ENCODE data around the gene CCDC34.

Gene CCDC34

GRCh38 chr11:27384227-27384626, 21.2 kb upstream of the CCDC34 start:
- no peaks in the 10 kb centered on the region for H3K4me1 ChIP-seq (ENCODE audit: low read length)
- no peak overlapping the region for H3K9ac ChIP-seq (ENCODE audit: low read length)
- H3K27ac ChIP-seq (ENCODE audit: low read length), result no peak overlapping the region
- no peaks in the 10 kb centered on the region for H3K36me3 ChIP-seq (replicated peaks; ENCODE audit: insufficient read depth, low read length)
- no peaks in the 10 kb centered on the region for H3K27me3 ChIP-seq (replicated peaks; ENCODE audit: insufficient read depth, low read length)
- H3F3A ChIP-seq (ENCODE audit: insufficient read depth, low read length), result no peaks in the 10 kb centered on the region
- no peak overlapping the region for H3K4me3 ChIP-seq (ENCODE audit: low read length)
- no peaks in the 10 kb centered on the region for H3K9me3 ChIP-seq (replicated peaks; ENCODE audit: insufficient read depth, low read length)
- H2AFZ ChIP-seq (ENCODE audit: low read length), result no peak overlapping the region
- no peaks in the 10 kb centered on the region for H4K20me1 ChIP-seq (ENCODE audit: insufficient read depth, low read length)
- H3K9me2 ChIP-seq (replicated peaks; ENCODE audit: insufficient read depth, low read length), result no peaks in the 10 kb centered on the region
- H3K4me2 ChIP-seq (ENCODE audit: low read depth, low read length), result no peak overlapping the region
- no peak for TF ChIP-seq CTCF (IDR thresholded peaks at IDR 0.05; ENCODE audit: low read length)
- no peak for TF ChIP-seq EZH2phosphoT487 (IDR thresholded peaks at IDR 0.05; ENCODE audit: low read length)
- TF ChIP-seq EZH2 (optimal IDR thresholded peaks at IDR 0.05; ENCODE audit: low read depth, low read length), result no peak
- DNase-seq, result no peak
- H3K79me2 ChIP-seq (ENCODE audit: low read length), result no peaks in the 10 kb centered on the region

- Histone ChIP-seq H3K4me2 (ENCODE audit: low read depth, low read length) (no peak overlapping the region), H3F3A (ENCODE audit: insufficient read depth, low read length) (no peaks in the 10 kb centered on the region), H2AFZ (ENCODE audit: low read length) (no peak overlapping the region), H3K9ac (ENCODE audit: low read length) (no peak overlapping the region), H4K20me1 (ENCODE audit: insufficient read depth, low read length) (no peaks in the 10 kb centered on the region), H3K9me2 (replicated peaks; ENCODE audit: insufficient read depth, low read length) (no peaks in the 10 kb centered on the region), H3K79me2 (ENCODE audit: low read length) (no peaks in the 10 kb centered on the region), H3K4me3 (ENCODE audit: low read length) (no peak overlapping the region), H3K27me3 (replicated peaks; ENCODE audit: insufficient read depth, low read length) (no peaks in the 10 kb centered on the region), H3K27ac (ENCODE audit: low read length) (no peak overlapping the region), H3K4me1 (ENCODE audit: low read length) (no peaks in the 10 kb centered on the region), H3K9me3 (replicated peaks; ENCODE audit: insufficient read depth, low read length) (no peaks in the 10 kb centered on the region), H3K36me3 (replicated peaks; ENCODE audit: insufficient read depth, low read length) (no peaks in the 10 kb centered on the region)
- no peak for TF ChIP-seq EZH2 (optimal IDR thresholded peaks at IDR 0.05; ENCODE audit: low read depth, low read length)
- TF ChIP-seq CTCF (IDR thresholded peaks at IDR 0.05; ENCODE audit: low read length), result no peak
- no peak for TF ChIP-seq EZH2phosphoT487 (IDR thresholded peaks at IDR 0.05; ENCODE audit: low read length)
- DNase-seq, result no peak
Observed at GRCh38 chr11:27383645-27384044, 20.6 kb upstream of the CCDC34 start.

- Histone ChIP-seq H3K9ac (ENCODE audit: low read length) (no peak overlapping the region), H3K4me2 (ENCODE audit: low read depth, low read length) (no peak overlapping the region), H3K27me3 (replicated peaks; ENCODE audit: insufficient read depth, low read length) (no peaks in the 10 kb centered on the region), H2AFZ (ENCODE audit: low read length) (no peak overlapping the region), H4K20me1 (ENCODE audit: insufficient read depth, low read length) (no peaks in the 10 kb centered on the region), H3K4me1 (ENCODE audit: low read length) (no peaks in the 10 kb centered on the region), H3K4me3 (ENCODE audit: low read length) (no peak overlapping the region), H3F3A (ENCODE audit: insufficient read depth, low read length) (no peaks in the 10 kb centered on the region), H3K79me2 (ENCODE audit: low read length) (no peaks in the 10 kb centered on the region), H3K36me3 (replicated peaks; ENCODE audit: insufficient read depth, low read length) (no peaks in the 10 kb centered on the region), H3K9me2 (replicated peaks; ENCODE audit: insufficient read depth, low read length) (no peaks in the 10 kb centered on the region), H3K27ac (ENCODE audit: low read length) (no peak overlapping the region), H3K9me3 (replicated peaks; ENCODE audit: insufficient read depth, low read length) (no peaks in the 10 kb centered on the region)
- no peak for DNase-seq
- TF ChIP-seq EZH2phosphoT487 (IDR thresholded peaks at IDR 0.05; ENCODE audit: low read length), result no peak
- TF ChIP-seq EZH2 (optimal IDR thresholded peaks at IDR 0.05; ENCODE audit: low read depth, low read length), result no peak
- no peak for TF ChIP-seq CTCF (IDR thresholded peaks at IDR 0.05; ENCODE audit: low read length)
Observed at GRCh38 chr11:27381238-27381666, 18.2 kb upstream of the CCDC34 start.
